NCI-H2196 (cell line): Measurements from ENCODE around the gene ITIH4.

Experiments
- DNase-seq: peaks from one replicate; lab custom pipeline; 2025; ENCODE audit not compliant: unreplicated experiment; lab: John Stamatoyannopoulos, UW

The ITIH4 gene

GRCh38 chr3:52834871-52835501 lies 4.5 kb upstream of the ITIH4 start, which contains the start of gene MUSTN1:
TSS of gene MUSTN1 (minus strand) at chr3:52835019. CDS start at chr3:52834948, 71 bp downstream.
- DNase-seq = no peak

GRCh38 chr3:52833202-52833601 lies 2.7 kb upstream of the ITIH4 start:
- DNase-seq = no peak

GRCh38 chr3:52831500-52832301 lies 1.2 kb upstream of the ITIH4 start:
- peak; percentile 48 for DNase-seq

- DNase-seq = no peak
These were observed 487 bp downstream of the ITIH4 start for GRCh38 chr3:52829906-52830463.

- no peak for DNase-seq
These were observed 990 bp downstream of the ITIH4 start for GRCh38 chr3:52829482-52829881.

GRCh38 chr3:52827866-52828376 lies 2.6 kb downstream of the ITIH4 start:
- no peak for DNase-seq

- no peak for DNase-seq
These were observed 3.0 kb downstream of the ITIH4 start for GRCh38 chr3:52827441-52827840.

- no peak for DNase-seq
These were observed 6.4 kb downstream of the ITIH4 start for GRCh38 chr3:52824037-52824436.

- no peak for DNase-seq
These were observed 8.1 kb downstream of the ITIH4 start for GRCh38 chr3:52822363-52822762.

- no peak for DNase-seq
These were observed 9.7 kb downstream of the ITIH4 start for GRCh38 chr3:52820736-52821135.

GRCh38 chr3:52819936-52820335 lies 10.5 kb downstream of the ITIH4 start:
- no peak for DNase-seq

- DNase-seq = no peak
These were observed 12.6 kb downstream of the ITIH4 start for GRCh38 chr3:52817860-52818259.

GRCh38 chr3:52817221-52817620 lies 13.3 kb downstream of the ITIH4 start:
- DNase-seq = no peak

- DNase-seq = no peak
These were observed 13.8 kb downstream of the ITIH4 start for GRCh38 chr3:52816654-52817053.

GRCh38 chr3:52816199-52816598 lies 14.3 kb downstream of the ITIH4 start:
- DNase-seq = no peak

GRCh38 chr3:52813810-52814209 lies 16.7 kb downstream of the ITIH4 start:
- no peak for DNase-seq

- DNase-seq = peak; percentile 3
These were observed 18.9 kb downstream of the ITIH4 start for GRCh38 chr3:52811452-52812011.

- DNase-seq = no peak
These were observed 19.5 kb downstream of the ITIH4 start for GRCh38 chr3:52810923-52811322.

GRCh38 chr3:52809662-52810377 lies 20.7 kb downstream of the ITIH4 start:
- DNase-seq = peak; percentile 2

GRCh38 chr3:52809149-52809548 lies 21.3 kb downstream of the ITIH4 start:
- no peak for DNase-seq
